Measurements from ENCODE around the gene NOSTRIN. TPM values are rescaled to one million over a fixed set of nuclear protein-coding genes. Genes with fewer than 3 reads are reported as not detected.

NOSTRIN gene
- total RNA-seq, 4 donors from 2014 or later = 40.0 to 91.6 (median 47.9) TPM

GRCh38 chr2:168784993-168785392 is 17.4 kb upstream of the NOSTRIN start:
- in situ Hi-C loops (cut with MboI; ENCODE audit: low pct_ligation_motif_present in 1 of 4, low pct_unique_long_range_greater_than_20kb in 1 of 4, low sequenced_read_pairs in 3 of 4) = no loop called here
- Histone ChIP-seq H3K4me3 (no peak overlapping the region), H3K4me1 (no peaks in the 10 kb centered on the region), H3K27me3 (no peaks in the 10 kb centered on the region), H3K9me3 (no peaks in the 10 kb centered on the region), H3K36me3 (no peaks in the 10 kb centered on the region), H3K27ac (no peak overlapping the region)
- TF ChIP-seq CTCF (IDR thresholded peaks at IDR 0.05) (no peak), POLR2A (IDR thresholded peaks at IDR 0.05) (no peak)
- intact Hi-C loops (cut with DNase I; ENCODE audit: low total_unique reads) = no loop called here
- DNase-seq = no peak
- 50 to 85% methylated on average over 1 to 3 of the region's 3 CpGs for WGBS, 2 donors (ENCODE audit: low coverage in 1 of 2)

DNA sequence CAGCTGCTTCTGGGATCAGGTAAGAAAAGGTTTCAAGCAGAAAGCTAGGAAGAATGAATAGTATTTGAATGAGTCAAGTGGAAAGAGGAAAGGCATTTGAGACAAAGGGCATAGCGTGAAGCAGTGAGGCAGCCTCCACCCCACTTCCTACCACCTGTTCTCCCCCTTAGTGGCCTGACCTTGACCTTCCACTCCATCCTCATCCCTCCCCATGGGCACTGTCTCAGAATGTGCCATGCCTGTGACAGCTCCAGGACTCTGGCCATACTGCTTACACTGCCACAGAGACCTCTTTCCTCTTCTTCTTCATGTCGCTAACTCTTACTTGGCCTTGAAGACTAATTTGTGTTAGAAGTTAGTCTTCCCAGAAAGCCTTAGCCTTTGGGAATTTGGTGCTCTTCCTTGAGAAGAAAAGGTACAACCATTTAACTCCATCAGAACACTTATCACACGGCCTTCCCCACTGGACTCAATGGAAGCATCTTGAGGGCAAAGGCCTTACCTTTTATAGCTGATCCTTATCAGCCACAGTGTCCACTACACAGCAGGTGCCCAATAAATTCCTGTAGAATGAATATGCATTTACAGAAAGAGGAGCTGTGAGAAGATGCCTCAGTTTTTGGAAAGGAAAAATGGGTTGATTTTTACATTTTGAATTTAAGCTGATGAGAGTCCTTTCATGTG is 15.2 kb upstream of the NOSTRIN start:
- Histone ChIP-seq H3K4me3 (no peak overlapping the region), H3K27me3 (no peaks in the 10 kb centered on the region), H3K36me3 (no peaks in the 10 kb centered on the region), H3K27ac (no peak overlapping the region), H3K4me1 (no peaks in the 10 kb centered on the region), H3K9me3 (no peaks in the 10 kb centered on the region)
- DNase-seq = no peak
- in situ Hi-C loops (cut with MboI; ENCODE audit: low pct_ligation_motif_present in 1 of 4, low pct_unique_long_range_greater_than_20kb in 1 of 4, low sequenced_read_pairs in 3 of 4) (no loop called here), intact Hi-C loops (cut with DNase I; ENCODE audit: low total_unique reads) (no loop called here)
- WGBS, 2 donors (ENCODE audit: low coverage in 1 of 2) = 47 to 86% methylated on average over 3 of the region's 3 CpGs
- no peak for TF ChIP-seq POLR2AphosphoS5 (IDR thresholded peaks at IDR 0.05)
- TF ChIP-seq CTCF (IDR thresholded peaks at IDR 0.05) = no peak
- TF ChIP-seq EP300 (IDR thresholded peaks at IDR 0.05; ENCODE audit: low read depth) = no peak
- TF ChIP-seq POLR2A (IDR thresholded peaks at IDR 0.05) = no peak

- Histone ChIP-seq H3K4me3 (no peak overlapping the region), H3K36me3 (no peaks in the 10 kb centered on the region), H3K9me3 (no peaks in the 10 kb centered on the region), H3K4me1 (no peaks in the 10 kb centered on the region), H3K27ac (no peak overlapping the region), H3K27me3 (no peaks in the 10 kb centered on the region)
- intact Hi-C loops (cut with DNase I; ENCODE audit: low total_unique reads) (no loop called here), in situ Hi-C loops (cut with MboI; ENCODE audit: low pct_ligation_motif_present in 1 of 4, low pct_unique_long_range_greater_than_20kb in 1 of 4, low sequenced_read_pairs in 3 of 4) (no loop called here)
- WGBS, 2 donors (ENCODE audit: low coverage in 1 of 2) = 77 to 83% methylated on average over 1 of the region's 1 CpG
- no peak for TF ChIP-seq POLR2AphosphoS5 (IDR thresholded peaks at IDR 0.05)
- TF ChIP-seq POLR2A (IDR thresholded peaks at IDR 0.05) = no peak
- TF ChIP-seq CTCF (IDR thresholded peaks at IDR 0.05) = no peak
- TF ChIP-seq EP300 (IDR thresholded peaks at IDR 0.05; ENCODE audit: low read depth) = no peak
- DNase-seq = no peak
Measured at GRCh38 chr2:168787782-168788376, 14.6 kb upstream of the NOSTRIN start.

GRCh38 chr2:168789776-168790175 is 12.7 kb upstream of the NOSTRIN start:
- no peak for DNase-seq
- H3K4me3 ChIP-seq = no peak overlapping the region
- no peaks in the 10 kb centered on the region for H3K4me1 ChIP-seq
- intact Hi-C loops (cut with DNase I; ENCODE audit: low total_unique reads) (no loop called here), in situ Hi-C loops (cut with MboI; ENCODE audit: low pct_ligation_motif_present in 1 of 4, low pct_unique_long_range_greater_than_20kb in 1 of 4, low sequenced_read_pairs in 3 of 4) (no loop called here)
- no peak overlapping the region for H3K27ac ChIP-seq
- TF ChIP-seq POLR2A (IDR thresholded peaks at IDR 0.05) (no peak), CTCF (IDR thresholded peaks at IDR 0.05) (no peak), EP300 (IDR thresholded peaks at IDR 0.05; ENCODE audit: low read depth) (no peak), POLR2AphosphoS5 (IDR thresholded peaks at IDR 0.05) (no peak)
- no peaks in the 10 kb centered on the region for H3K36me3 ChIP-seq
- 34 to 56% methylated on average over 5 to 7 of the region's 7 CpGs for WGBS, 2 donors (ENCODE audit: low coverage in 1 of 2)
- H3K9me3 ChIP-seq = no peaks in the 10 kb centered on the region
- H3K27me3 ChIP-seq = no peaks in the 10 kb centered on the region
